HG03060 (cell line): ENCODE data around the gene BCOR.

Source experiments
- ATAC-seq: cut with Tn5 transposase; IDR thresholded peaks from one replicate; pipeline ENCODE4 v1.9.1; 2021; ENCODE audit warnings: low read depth, moderate number of reproducible peaks; ENCODE audit not compliant: unreplicated experiment

Gene BCOR

DNA sequence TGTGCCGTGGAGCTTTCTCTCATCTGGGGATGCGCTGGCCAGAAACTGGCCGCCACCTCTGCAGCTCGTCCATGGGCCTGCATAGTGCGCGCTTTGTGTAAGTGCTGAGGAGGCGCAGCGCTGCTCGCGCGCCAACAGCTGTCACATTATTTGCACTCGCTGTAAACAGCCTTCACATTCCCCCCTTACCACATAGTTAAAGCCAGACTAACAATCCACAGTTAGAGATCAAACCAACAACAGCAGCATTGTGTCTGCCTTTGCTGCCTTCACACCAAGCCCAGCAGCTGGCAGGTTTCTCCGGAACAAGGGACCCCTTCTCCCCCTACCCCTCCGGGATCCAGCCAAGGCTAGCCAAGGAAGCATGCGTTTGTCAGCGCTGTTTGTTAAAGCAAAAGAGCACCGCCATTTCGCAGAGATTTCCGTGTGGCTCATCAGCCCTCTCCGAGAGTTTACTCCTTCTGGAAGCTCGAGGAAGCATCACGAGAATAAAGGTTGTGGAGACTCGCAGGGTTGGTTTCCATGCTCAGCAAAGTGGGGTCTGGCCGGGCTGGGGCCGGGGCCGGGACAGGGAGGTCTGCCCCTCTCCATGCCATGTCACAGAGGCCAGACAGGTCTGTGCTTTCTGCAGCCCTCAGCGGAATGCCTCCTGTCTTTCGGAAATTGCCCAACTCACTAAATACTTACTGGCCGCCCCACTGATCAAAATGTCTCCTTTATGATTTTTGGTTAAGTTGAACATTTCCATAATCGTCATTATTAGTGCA is 11.0 kb downstream of the BCOR start:
- no peak for ATAC-seq

DNA sequence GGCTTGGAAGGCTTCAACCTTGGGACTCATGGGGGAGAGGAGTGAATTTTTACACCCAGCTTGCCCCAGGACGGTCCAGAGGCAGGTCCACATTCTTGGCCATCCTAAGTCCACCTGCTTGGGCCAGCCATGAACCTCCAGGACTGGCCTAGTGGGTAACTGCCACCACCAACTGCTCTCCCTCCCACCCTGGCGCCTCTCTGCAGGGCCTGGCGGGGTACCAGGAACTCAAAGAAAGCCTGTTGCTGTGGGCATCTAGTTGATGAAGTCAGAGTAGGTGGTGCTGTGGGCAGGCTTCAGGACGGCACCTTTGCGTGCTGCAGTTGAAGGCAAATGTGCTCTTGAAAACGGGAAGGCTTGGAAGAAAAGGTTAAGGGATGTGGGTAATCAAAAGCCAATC is 12.0 kb downstream of the BCOR start:
- no peak for ATAC-seq

DNA sequence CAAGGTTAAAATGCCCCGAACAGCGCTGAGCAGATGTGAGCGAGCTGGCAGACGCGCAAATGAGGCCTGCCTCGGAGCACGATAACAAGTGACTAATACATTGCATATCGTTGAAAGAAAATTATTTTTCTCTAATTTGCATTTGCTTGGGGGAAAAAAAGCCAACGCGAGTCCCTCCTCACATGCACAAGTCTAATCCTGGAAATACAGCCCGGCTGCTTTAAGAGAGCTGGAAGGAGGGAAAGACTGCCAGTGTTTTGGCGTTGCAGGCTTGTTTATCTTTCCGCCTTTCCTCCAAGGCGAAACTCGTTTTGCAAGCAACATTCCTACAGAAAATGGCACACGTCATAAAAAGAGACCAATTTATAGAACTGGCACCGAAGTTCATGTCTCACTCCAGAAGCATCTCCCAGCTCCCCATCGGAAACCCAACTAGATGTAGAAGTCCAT is 12.6 kb downstream of the BCOR start:
- ATAC-seq: no peak

DNA sequence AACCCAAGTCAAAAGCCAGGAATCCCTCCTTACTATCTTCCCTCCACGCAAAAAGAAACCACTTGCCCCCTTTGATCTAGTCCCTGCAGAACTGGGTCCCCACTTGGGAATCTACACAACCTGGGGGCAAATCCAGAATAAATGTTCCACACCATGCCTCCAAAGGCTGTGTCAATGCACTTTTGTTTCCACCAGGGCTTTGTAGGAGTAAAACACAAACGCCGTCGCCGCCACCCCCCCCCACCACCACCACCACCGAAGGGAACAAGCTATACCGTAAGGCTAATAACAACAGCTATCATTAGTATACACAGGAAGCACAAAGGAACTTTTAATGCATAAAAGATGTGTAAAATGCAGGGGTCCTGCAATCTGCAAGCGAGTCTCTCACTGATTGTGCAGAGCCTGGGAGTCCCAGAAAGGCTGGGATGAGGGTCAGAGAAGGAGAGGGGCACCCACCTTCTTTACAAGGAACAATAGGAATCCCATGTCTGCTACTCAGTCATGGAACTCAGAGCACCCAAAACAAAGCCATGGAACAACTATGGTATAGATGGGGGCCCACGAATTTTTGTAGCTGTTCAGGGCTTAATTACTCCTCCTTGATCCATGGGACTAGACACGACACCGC is 13.2 kb downstream of the BCOR start:
- ATAC-seq: no peak

DNA sequence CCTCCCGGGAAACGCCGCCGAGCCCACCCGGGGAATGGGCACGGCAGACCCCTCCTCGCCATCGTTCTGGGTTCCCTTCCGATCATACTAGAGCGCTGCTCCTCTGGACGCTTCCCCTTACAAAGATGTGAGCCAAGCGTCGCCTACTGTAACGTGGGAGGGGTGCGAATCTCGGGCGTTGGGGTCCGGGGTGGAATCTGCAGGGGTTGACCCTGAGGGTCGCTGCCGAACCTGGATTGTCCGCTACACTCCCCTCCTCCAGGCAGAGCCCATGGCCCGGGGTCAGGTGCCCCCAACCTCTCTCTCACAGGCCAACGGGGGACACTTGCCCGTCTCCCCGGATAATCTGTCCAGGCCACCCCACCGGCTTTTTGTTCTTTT is 13.8 kb downstream of the BCOR start:
- ATAC-seq: no peak

DNA sequence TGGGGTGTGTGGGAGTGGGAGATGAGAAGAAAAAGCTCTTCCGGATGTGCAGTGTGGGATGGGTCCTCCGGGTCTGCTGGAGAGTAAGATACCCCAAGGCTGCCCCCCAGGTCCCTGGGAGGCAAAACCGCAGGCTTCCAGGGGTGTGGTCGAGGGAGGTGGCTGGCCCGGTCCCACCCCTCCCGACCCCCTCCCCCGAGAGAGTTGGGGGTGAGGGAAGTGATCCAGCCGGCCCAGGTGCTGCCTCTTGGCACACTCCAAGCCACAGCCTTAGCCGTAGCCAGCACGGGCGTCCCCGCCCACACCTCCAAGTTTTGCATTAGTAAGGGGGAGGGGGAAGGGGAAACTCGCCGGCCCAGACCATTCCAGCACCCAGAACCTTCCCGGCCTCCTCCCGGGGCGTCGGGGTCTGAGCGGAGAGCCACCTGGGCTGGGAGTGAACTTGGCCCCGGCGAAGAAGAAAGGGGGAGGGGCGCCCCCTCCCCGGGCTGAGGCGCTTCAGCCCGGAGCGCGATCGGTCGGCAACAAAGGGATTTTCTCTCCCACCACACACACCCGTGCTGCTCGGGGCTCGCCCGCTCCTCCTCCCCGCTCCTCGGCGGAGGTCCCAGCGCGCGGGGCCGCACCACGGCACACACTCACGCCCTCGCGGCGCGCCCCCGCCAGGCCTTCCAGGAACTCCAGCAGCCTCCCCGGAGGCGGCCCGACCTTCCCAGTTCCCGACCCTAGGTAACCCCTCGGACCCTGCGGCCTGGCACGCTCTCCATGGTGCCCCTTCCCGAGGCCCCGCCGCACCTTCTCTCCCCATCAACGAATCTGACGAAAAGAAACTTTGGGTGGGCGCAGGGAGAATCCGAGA is 14.4 kb downstream of the BCOR start:
- ATAC-seq: no peak

DNA sequence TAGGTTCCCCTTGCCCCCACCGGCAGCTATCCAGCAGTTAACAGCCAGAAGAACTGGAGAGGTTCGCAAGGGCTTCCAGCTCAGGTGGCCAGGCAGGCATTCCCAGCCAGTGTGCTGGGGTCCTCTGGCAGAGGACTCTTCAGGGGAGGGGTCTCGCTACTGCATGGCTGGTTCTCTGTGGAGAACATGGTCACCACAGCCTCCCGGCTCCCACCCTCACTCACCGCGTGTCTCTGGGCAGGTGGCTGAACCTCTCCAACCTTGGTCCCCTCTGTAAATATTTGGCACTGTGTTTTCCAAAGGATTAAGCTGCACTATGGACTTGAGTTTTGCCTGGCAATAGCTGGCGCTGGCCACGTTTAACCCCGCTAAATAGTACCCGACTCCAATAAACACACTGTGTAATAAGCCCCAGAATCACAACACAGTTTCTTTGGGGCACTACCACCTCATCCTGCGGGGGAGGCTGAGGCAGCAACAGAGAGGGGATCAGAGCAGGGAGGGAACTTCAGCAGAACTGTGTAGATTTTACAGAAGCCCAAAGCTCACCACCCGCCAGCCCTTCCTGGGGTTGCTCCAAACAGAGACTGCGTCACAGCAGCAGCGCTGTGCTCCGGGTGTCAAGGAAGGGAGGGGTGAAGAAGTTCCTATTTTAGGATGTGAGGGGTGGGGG is 15.2 kb downstream of the BCOR start:
- no peak for ATAC-seq

DNA sequence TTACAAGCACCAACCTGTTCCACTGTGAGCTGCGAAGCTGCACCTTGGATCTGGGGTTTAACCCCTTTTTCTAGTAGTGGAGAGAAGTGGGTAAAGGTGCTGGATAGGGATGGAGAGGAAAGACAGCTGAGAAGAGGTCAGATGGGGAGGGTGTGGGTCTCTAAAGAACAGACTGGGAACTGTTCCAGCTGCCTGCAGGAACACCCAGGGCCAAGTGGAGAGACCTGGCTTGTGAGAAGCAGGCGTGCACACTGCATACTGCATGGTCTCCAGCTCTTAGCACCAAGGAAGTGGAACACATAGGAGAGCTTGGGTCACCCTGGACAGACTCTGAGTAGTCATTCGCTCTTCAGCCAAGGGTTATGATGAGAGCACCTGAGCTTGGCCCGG is 16.1 kb downstream of the BCOR start:
- ATAC-seq: no peak

DNA sequence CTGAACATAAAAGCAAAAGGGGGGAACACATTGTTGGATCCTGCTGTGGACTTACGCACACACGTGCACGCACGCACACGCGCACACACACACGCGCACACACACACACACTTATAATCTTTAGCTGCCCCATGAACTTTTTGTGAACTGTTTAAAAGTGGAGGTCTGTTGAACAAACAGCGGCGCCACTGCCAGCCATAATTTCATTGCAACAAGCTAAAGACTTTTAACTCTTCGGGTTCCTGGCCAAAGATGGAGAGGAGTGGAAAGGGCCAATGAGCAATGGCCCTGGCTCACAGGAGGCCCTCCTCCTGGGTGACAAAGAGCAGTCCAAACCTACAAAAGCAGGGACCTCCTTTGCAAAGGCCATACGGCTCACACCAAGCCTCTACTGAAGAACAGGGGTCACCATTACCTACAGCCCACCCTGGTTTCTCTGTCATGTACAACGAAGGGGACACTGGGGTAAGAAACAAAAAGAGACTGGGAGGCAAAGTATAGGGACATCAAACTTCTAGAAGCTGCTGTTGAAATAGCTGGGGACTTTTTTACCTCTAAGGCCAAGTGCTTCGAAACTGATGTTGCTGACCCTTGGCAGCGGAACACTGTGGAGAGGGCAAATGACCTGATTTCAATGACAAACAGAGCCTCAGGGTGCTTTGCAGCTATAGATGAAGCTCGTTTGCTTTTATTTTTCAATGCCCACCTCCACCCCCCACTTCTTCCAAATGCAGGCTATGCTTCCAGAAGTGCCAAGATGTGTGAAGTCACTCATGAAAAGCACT is 16.7 kb downstream of the BCOR start:
- ATAC-seq: no peak

DNA sequence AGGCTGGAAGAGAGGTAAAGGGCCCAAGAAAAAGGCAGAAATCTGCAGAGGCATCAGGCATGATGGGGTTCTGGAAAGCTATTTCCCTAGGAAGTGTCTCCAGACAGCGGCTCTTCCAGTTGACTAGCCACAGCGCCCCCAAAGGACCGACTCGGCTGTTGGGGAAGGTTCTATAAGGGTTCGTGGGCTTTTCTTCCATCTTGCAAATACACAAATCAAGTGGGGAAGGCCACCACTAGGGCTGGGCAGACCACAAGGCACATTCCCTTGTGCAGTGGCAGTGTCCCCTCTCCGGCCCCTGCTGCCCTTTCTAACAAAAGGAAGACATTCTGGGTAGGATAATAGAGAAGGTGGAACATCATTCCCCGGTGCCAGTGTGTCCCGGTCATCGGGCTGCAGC is 18.2 kb downstream of the BCOR start:
- ATAC-seq: no peak

DNA sequence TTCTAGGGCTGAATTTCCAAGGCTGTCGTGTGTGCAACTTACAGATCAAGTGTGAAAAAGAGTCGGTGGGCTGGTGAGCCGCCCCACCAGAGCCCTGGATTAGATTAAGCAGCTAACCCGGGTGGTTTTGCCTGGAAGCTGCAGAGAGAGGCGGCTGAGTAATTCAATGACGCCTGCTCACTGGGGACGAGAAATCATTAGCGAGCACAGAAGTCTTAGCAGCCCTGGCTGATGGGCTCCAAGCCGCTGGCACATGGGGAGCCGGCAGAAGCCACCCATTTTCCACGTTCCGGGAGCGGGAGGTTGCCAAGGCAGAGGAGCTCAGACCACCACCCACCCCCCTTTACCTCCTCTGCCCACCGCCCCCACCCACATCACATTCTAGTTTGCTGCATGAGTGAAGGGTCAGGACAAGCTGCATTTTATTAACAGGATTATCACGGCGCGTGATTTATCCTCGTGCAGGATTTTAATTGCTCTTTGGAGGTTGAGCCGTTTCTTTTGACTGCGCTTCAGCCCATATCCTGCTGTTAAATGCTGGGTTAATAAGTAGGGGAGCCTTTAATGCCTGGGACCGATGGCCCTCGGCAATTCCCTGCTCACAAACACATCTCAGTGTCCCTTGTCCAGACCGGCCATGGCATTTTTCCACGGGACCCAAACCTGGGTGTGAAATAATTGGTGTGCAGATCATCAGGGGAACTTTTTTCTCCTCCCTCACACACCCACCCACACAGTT is 19.1 kb downstream of the BCOR start:
- no peak for ATAC-seq

DNA sequence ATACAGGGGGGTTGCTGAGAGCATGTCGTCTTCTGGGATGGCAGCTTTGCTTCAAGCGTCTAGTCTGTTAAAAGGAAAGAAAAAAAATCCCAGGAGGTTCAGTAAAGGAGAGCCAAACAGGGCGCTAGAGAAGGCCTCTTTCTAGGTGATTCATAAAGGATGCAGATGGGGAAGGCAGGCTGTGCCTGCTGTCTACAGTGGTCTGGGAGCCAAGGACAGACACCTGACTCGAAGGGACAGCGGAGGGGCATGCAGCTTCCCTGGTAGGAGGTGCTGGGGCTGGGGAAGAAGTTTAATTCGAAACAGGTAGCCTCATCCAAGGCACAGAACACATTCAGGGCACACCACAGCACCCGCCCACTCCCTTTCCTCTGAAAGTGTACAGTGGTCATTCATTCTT is 19.9 kb downstream of the BCOR start:
- ATAC-seq: no peak

DNA sequence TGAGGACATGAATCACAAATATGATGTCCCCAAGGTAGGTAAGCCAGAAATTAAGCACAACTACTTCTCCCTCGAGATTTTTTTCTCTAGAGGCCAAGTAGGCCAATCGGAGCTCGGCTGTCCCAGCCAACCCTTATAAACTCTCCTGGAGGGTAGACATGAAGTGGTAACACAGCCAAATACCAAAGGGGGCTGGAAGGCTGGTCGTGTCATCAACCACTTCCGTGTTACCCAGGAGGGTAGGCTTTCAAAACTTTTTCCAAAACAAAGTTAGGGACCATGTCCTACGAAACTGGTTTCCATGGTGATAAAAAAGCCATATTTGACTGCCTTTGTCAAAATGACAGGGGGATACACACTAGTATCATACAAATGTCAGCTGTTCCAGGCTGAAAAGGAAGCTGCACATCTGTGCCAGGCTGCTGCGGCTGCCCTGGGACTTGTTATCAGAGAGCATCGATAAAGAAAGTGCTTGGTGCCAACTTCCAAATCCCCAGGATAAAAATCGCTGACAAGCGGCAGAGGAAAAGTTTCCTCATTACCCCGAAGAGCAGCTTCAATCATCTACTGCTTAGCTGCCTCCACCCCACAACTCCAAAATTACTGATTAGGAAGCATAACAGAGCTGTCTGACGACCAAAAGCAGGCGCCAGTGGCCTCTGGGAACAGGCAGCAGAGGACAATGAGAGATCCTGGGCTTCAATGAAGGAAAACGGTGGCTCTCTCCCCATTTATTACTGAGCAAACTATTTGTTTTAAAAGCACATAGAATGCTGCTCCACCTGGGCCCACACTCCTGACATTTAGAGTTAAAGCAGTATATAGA is 20.8 kb downstream of the BCOR start:
- ATAC-seq: no peak

DNA sequence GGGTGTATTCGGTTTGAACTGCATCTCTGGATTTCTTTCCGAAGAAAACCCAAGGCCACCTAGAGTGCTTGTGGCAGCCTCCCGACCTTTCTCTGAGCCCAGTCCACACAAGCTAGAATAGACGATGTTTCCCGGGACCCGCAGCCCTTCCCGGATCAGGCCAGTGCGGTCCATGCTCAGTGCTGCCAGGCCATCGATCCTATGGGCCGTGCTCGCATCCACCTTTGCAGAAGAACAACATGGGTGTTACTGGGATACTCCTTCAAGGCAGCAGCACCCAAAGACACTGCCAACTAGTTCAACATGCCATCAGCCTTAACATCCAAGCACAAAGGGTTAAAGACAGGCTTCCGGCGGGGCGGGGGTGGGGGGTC is 22.8 kb downstream of the BCOR start:
- ATAC-seq: no peak

DNA sequence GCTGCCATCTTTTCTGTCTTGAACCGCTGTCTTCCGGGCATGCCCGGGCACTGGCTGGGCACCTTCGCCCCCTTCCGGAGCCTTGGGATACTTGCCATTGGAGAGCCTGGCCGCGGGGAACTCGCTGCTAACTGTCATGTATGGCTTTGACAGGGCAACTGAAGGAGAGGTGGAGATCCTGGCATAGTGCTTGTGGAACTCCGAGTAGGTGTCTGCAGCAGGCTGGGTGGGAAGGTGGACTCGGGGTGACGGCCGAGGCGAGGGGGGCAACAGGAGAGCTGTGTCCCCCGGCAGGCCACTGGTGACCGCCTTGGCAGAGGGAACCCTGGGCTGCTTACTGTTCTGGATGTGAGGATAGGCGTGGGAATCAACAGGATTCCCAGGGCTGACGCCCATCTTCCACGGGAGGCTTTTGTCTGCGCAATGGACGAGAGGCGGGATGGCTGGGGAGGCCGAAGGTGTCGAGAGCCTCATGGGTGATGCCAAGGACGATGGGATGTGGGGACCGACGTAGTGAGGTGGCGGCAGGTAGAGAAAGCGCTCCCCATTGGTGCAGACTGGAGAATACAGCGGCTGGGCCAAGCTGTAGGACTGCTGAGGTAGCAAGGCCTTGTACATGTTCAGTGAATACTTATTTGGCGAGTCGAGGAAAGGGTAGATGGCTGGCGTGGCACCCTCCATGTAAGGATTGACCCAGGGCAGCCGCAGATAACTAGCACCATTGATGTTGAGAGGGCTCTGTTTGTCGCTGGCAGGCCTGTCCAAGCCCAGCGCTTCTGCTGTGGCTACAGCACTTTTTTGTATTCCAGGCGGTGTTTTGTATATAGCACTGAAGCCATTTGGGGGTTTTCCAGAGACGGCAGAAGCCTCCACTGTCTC is 23.4 kb downstream of the BCOR start:
- no peak for ATAC-seq

DNA sequence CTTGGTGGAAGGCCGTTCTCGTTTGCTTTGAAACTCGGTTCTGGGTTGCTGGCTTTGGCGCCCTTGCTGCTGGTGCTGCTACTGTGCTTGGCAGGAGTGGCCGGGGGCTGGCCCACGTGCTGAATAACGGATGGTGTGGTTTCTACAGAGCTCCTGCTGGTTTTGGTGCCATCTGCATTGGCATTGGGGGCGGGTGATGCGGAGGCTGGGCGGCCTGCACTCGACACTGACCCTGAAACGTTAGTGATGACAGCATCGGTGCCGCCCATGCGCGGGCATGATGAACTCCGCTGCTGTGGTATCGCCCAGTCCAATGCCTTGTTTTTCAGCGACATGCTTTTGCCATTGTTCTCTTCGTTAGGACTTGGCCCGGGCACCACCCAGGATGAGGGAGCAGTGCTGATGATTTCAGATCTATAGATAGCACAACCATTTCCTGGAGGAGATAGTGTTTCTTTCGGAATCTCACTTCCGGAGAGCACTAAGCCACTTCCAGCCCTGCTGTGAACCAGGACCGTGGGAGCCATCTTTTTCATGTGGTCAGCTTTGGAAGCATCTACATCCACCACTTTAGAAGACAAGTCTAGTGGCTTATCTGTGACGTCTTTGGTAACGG is 24.2 kb downstream of the BCOR start:
- ATAC-seq: no peak

DNA sequence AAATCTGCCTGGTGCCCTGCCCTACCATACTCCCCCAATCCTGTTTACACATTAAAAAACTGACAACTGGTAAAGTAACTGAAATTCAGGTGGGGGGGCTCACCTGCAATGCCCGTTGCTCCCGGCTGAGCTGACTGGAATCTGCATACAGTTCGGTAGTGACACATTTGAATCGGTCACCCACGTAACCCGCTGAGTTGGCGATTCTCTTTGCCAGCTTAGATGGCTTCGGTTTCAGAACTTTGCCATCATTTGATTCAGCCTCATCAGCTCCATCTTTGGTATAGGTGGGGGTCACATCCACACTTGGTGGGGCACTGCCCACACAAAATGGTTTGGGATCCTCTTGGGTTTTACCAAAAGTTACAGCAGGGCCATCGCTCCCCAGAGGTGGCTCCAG is 25.5 kb downstream of the BCOR start:
- ATAC-seq: no peak
